ENCODE data around the gene UPF3A.
A peak's percentile ranks its signal among the peaks of the same experiment; 100 is the strongest.

The UPF3A gene

GRCh38 chr13:114234266-114234644 is 47.1 kb upstream of the UPF3A start:
- ChIA-PET POLR2A (no interaction called here), CTCF (no interaction called here)
- no peak overlapping the region for H3K4me3 ChIP-seq (ENCODE audit: low read depth, low read length)
- TF ChIP-seq MYNN (tag by site-specific recombination; IDR thresholded peaks at IDR 0.05; ENCODE audit: borderline replicate concordance): no peak
- TF ChIP-seq ZBTB20 (tag by site-specific recombination; IDR thresholded peaks at IDR 0.05): no peak
- TF ChIP-seq ZNF571 (tag by site-specific recombination; IDR thresholded peaks at IDR 0.05): no peak
- no peak for TF ChIP-seq ZNF174 (tag by site-specific recombination; IDR thresholded peaks at IDR 0.05)
- TF ChIP-seq ZIC2 (tag by site-specific recombination; IDR thresholded peaks at IDR 0.05): no peak
- TF ChIP-seq ZNF521 (tag by site-specific recombination; IDR thresholded peaks at IDR 0.05): no peak
- TF ChIP-seq YY2 (tag by site-specific recombination; IDR thresholded peaks at IDR 0.05): no peak
- no peak for TF ChIP-seq ZBTB7A (tag by site-specific recombination; IDR thresholded peaks at IDR 0.05; ENCODE audit: low read depth)
- no peak for TF ChIP-seq ZNF549 (tag by site-specific recombination; IDR thresholded peaks at IDR 0.05)
- TF ChIP-seq, protein P1, sequence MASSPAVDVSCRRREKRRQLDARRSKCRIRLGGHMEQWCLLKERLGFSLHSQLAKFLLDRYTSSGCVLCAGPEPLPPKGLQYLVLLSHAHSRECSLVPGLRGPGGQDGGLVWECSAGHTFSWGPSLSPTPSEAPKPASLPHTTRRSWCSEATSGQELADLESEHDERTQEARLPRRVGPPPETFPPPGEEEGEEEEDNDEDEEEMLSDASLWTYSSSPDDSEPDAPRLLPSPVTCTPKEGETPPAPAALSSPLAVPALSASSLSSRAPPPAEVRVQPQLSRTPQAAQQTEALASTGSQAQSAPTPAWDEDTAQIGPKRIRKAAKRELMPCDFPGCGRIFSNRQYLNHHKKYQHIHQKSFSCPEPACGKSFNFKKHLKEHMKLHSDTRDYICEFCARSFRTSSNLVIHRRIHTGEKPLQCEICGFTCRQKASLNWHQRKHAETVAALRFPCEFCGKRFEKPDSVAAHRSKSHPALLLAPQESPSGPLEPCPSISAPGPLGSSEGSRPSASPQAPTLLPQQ (tag by site-specific recombination; IDR thresholded peaks at IDR 0.05): no peak
- TF ChIP-seq ZBTB6 (tag by site-specific recombination; IDR thresholded peaks at IDR 0.05): no peak
- TF ChIP-seq ZNF701 (tag by site-specific recombination; IDR thresholded peaks at IDR 0.05): no peak
- no peak for TF ChIP-seq ZBTB26 (tag by site-specific recombination; optimal IDR thresholded peaks at IDR 0.05)
- TF ChIP-seq ZNF169 (tag by site-specific recombination; IDR thresholded peaks at IDR 0.05): no peak
- TF ChIP-seq ZNF37A (tag by site-specific recombination; IDR thresholded peaks at IDR 0.05): no peak
- TF ChIP-seq ZNF488 (tag by site-specific recombination; IDR thresholded peaks at IDR 0.05): no peak
- TF ChIP-seq, protein P2, sequence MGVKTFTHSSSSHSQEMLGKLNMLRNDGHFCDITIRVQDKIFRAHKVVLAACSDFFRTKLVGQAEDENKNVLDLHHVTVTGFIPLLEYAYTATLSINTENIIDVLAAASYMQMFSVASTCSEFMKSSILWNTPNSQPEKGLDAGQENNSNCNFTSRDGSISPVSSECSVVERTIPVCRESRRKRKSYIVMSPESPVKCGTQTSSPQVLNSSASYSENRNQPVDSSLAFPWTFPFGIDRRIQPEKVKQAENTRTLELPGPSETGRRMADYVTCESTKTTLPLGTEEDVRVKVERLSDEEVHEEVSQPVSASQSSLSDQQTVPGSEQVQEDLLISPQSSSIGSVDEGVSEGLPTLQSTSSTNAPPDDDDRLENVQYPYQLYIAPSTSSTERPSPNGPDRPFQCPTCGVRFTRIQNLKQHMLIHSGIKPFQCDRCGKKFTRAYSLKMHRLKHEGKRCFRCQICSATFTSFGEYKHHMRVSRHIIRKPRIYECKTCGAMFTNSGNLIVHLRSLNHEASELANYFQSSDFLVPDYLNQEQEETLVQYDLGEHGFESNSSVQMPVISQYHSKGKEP (tag by site-specific recombination; IDR thresholded peaks at IDR 0.05): no peak
- no peak for TF ChIP-seq OSR2 (tag by site-specific recombination; IDR thresholded peaks at IDR 0.05)
- peaks cover 17 to 26% of the 10 kb centered on the region in 2 experiments for H3K36me3 ChIP-seq (ENCODE audit: control insufficient read depth in 2 of 2, insufficient read depth in 1 of 2, low read length in 2 of 2)
- peak overlapping the region; percentile 16; the same call in 1 of the 2 replicates for H3K27ac ChIP-seq (ENCODE audit: extremely low read depth, low read depth, low read length)
- no peaks in the 10 kb centered on the region for H3K4me1 ChIP-seq (ENCODE audit: control insufficient read depth, insufficient read depth, low read length)
- H3K9me3 ChIP-seq (ENCODE audit: control insufficient read depth, insufficient read depth, low read depth, low read length): no peaks in the 10 kb centered on the region

DNA sequence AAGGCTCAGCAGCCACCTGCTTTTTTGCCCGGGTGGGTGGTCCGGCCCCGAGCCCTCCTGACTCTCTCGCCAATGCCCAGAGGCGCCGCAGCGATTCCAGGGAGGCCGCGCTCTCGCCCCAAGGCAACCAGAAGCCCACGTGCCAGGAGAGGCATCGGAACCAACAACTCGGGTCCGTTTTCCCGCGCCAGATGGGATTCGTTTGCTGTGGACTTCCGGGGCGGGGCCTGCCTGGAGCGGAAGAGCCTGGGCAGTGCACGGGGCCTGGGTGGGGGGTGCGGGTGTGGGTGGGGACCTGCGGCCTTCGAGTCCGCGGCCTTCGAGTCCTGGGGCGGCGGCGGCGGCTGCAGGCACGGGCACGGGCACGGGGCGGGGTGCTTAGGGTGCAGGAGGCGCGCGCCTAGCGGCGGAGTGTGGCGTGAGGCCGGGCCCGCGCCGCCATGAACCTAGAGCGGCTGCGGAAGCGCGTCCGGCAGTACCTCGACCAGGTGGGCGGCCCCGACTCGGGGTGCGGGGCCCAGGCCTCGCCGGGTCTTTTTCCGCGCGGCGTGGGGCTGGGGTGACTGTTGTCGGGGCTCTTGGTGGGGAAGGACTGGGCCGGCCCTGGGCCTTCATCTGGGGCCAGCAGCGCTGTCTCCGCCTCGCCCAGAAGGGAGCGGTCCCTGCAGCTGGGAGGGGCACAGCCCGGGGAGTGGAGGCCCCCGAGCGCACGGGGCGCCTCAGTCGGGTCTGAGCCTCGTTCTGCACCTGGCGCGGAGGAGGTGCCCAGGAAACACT is 46.6 kb upstream of the UPF3A start, which contains the start of gene CDC16:
CDC16 (plus strand) TSS at position 253 of the 777 bp plus-strand sequence; CDS start at position 441, 188 bp downstream.
- Histone ChIP-seq H3K36me3 (ENCODE audit: control insufficient read depth in 2 of 2, insufficient read depth in 1 of 2, low read length in 2 of 2) (peaks cover 17 to 32% of the 10 kb centered on the region in 2 experiments), H3K4me1 (ENCODE audit: control insufficient read depth, insufficient read depth, low read length) (no peaks in the 10 kb centered on the region), H3K27ac (ENCODE audit: extremely low read depth, low read depth, low read length) (peak within 1 kb of the TSS; percentile 84; the same call in 1 of the 2 replicates), H3K4me3 (ENCODE audit: low read depth, low read length) (peak within 1 kb of the TSS; percentile 84), H3K9me3 (ENCODE audit: control insufficient read depth, insufficient read depth, low read depth, low read length) (no peaks in the 10 kb centered on the region)
- ChIA-PET POLR2A (no interaction called here), CTCF (interaction anchor here (0.6 kb wide), 1 partner anchor 819 kb away, joined by 3 read pairs; no protein-coding TSS in a partner anchor)
- TF ChIP-seq ZFHX2 (tag by site-specific recombination; conservative IDR thresholded peaks at IDR 0.05) (peak; percentile 66; the same call in 1 of the 2 replicates), ZNF664 (tag by site-specific recombination; IDR thresholded peaks at IDR 0.05) (no peak), ZNF776 (tag by site-specific recombination; IDR thresholded peaks at IDR 0.05; ENCODE audit: borderline replicate concordance) (no peak), ZNF488 (tag by site-specific recombination; IDR thresholded peaks at IDR 0.05) (no peak), ZNF26 (tag by site-specific recombination; IDR thresholded peaks at IDR 0.05) (no peak), YY2 (tag by site-specific recombination; IDR thresholded peaks at IDR 0.05) (no peak), ZNF660 (tag by site-specific recombination; IDR thresholded peaks at IDR 0.05) (peak; percentile 82), ZNF354C (tag by site-specific recombination; IDR thresholded peaks at IDR 0.05; ENCODE audit: borderline replicate concordance, low read depth) (no peak), ZNF19 (tag by site-specific recombination; IDR thresholded peaks at IDR 0.05; ENCODE audit: low read depth) (no peak)
